Endothelial cell of umbilical vein (primary cell): Measurements from ENCODE around the gene GRIFIN.

ENCODE experiments used
- CTCF ChIP-seq, 2 donors: IDR thresholded peaks; 1 replicate in 1 of 2; 2 replicates in 1 of 2; pipeline ENCODE4 v1.5.1; 2011; ENCODE audit warnings: low read length in 2 of 2, mild to moderate bottlenecking in 2 of 2, moderate library complexity in 2 of 2, control low read depth in 1 of 2, inconsistent platforms in 1 of 2, low read depth in 1 of 2; ENCODE audit not compliant: insufficient read depth in 1 of 2; ENCODE audit errors: extremely low read depth in 1 of 2
- JUN ChIP-seq: IDR thresholded peaks from 2 replicates; pipeline ENCODE4 v1.6.1; 2011; ENCODE audit warnings: borderline replicate concordance, low read depth; ENCODE audit not compliant: insufficient read length, insufficient read depth
- MYC ChIP-seq: IDR thresholded peaks from one replicate; pipeline ENCODE4 v1.6.1; 2011; ENCODE audit warnings: mild to moderate bottlenecking, low read depth, low read length
- POLR2A ChIP-seq: IDR thresholded peaks from 2 replicates; pipeline ENCODE4 v1.6.1; 2012; ENCODE audit warnings: low read depth, mild to moderate bottlenecking, control low read depth, low read length

GRCh38 chr7:2524808-2525657 lies 48.8 kb upstream of the GRIFIN start:
- TF ChIP-seq CTCF (IDR thresholded peaks at IDR 0.05; ENCODE audit: extremely low read depth in 1 of 2, insufficient read depth in 1 of 2, low read depth in 1 of 2, low read length in 2 of 2) (no peak), MYC (no peak), JUN (no peak), POLR2A (no peak)
